Measurements from ENCODE around the gene SPOCD1. TPM values are rescaled to one million over a fixed set of nuclear protein-coding genes. Genes with fewer than 3 reads are reported as not detected.

Gene SPOCD1
- total and polyA plus RNA-seq, 2 of the 4 experiments (the other 2 are of a cell fraction), result 59.7 to 132 TPM

- 0 out of 2 replicates have a peak overlapping the region, but pooled peaks have one; percentile 59 for H3K14ac ChIP-seq (replicated peaks; ENCODE audit: low read depth, low read length)
- H3K4ac ChIP-seq (ENCODE audit: low read depth, low read length), result no peak overlapping the region
- no peak overlapping the region for H2BK120ac ChIP-seq (ENCODE audit: low read depth, low read length)
- BruUV-seq (replicated peaks), result no TSS peak
- H3K4me3 ChIP-seq (ENCODE audit: insufficient read depth, low read depth, low read length), result no peak overlapping the region
- TF ChIP-seq POLR2A (IDR thresholded peaks at IDR 0.05; ENCODE audit: low read depth, low read length), result no peak
- H2AK9ac ChIP-seq (replicated peaks; ENCODE audit: low read depth, low read length, poor library complexity), result no peak overlapping the region
- H3K27me3 ChIP-seq (ENCODE audit: control insufficient read depth, insufficient read depth, low read length), result no peaks in the 10 kb centered on the region
- H3K56ac ChIP-seq (ENCODE audit: extremely low read depth, insufficient read depth, low read length), result no peak overlapping the region
- in situ Hi-C loops (cut with MboI; ENCODE audit: low sequenced_read_pairs), result no loop called here
- peaks cover 11 to 51% of the 10 kb centered on the region in 2 experiments; a peak in 2 of 4 replicates for H3K79me1 ChIP-seq (ENCODE audit: low read depth in 1 of 2, low read length in 2 of 2)
- H3K9me1 ChIP-seq (ENCODE audit: insufficient read depth, low read length), result peaks cover 18% of the 10 kb centered on the region
- peak overlapping the region; percentile 34 for H2BK5ac ChIP-seq (ENCODE audit: low read depth, low read length, poor library complexity, severe bottlenecking)
- no peak overlapping the region for H3K27ac ChIP-seq (ENCODE audit: insufficient read depth, low read length)
- CTCF ChIA-PET, result no interaction called here
- no peak for DNase-seq
- intact Hi-C loops (cut with micrococcal nuclease), result loop anchor here (10.0 kb wide), 2 partner anchors 270 to 360 kb away; no protein-coding TSS in a partner anchor
- no peak overlapping the region for H2AFZ ChIP-seq (replicated peaks; ENCODE audit: low read length, poor library complexity)
- H2BK15ac ChIP-seq (ENCODE audit: low read depth, low read length), result no peak overlapping the region; the same call in 2 of the 3 replicates
- no peak overlapping the region for H2BK20ac ChIP-seq (ENCODE audit: low read depth, low read length)
- H3K4me1 ChIP-seq (ENCODE audit: control insufficient read depth, insufficient read depth, low read length), result peaks cover 32% of the 10 kb centered on the region
- no peak overlapping the region for H3K18ac ChIP-seq (ENCODE audit: low read depth, low read length)
- H3K9ac ChIP-seq (ENCODE audit: low read depth, low read length), result no peak overlapping the region
- dilution Hi-C loops (cut with HindIII; ENCODE audit: low sequenced_read_pairs, unreplicated experiment), result no loop called here
- H4K8ac ChIP-seq (ENCODE audit: low read depth in 2 of 2, low read length in 2 of 2), result no peak overlapping the region
- WGBS, 2 experiments (ENCODE audit: extremely low coverage in 2 of 2, insufficient read length in 1 of 2), result no CpG with 5 or more reads among the region's 2 CpGs
- H3K4me2 ChIP-seq (ENCODE audit: low read depth, low read length), result peak overlapping the region; percentile 76; the same call in 1 of the 2 replicates
- POLR2A ChIA-PET (ENCODE audit: unreplicated experiment), result no interaction called here
- H4K20me1 ChIP-seq (ENCODE audit: insufficient read depth, low read length), result peaks cover 17% of the 10 kb centered on the region
- H3K9me3 ChIP-seq (ENCODE audit: control insufficient read depth, insufficient read depth, low read length), result no peaks in the 10 kb centered on the region
- H4K91ac ChIP-seq (ENCODE audit: insufficient read depth, low read depth, low read length), result no peak overlapping the region
- 0 out of 2 replicates have a peak overlapping the region, but pooled peaks have one; percentile 42 for H3K23ac ChIP-seq (ENCODE audit: low read depth, low read length)
- H3K36me3 ChIP-seq (ENCODE audit: control insufficient read depth, insufficient read depth, low read length), result peaks cover 1% of the 10 kb centered on the region; the same call in 1 of the 2 replicates
- H2AK5ac ChIP-seq (ENCODE audit: low read depth, low read length), result 0 out of 2 replicates have a peak overlapping the region, but pooled peaks have one; percentile 72
- no peak overlapping the region for H4K5ac ChIP-seq (ENCODE audit: low read depth, low read length)
- no peak for ATAC-seq (ENCODE audit: low read depth)
Observed at GRCh38 chr1:31795096-31795675, 20.6 kb downstream of the SPOCD1 start.
